ENCODE measurements around the gene NOTUM. TPM values are rescaled to one million over a fixed set of nuclear protein-coding genes. Genes with fewer than 3 reads are reported as not detected.
"Not testable (repeated sequence)": the region's sequence is repeated elsewhere in the genome, so short reads cannot be mapped to it uniquely, and the experiment has no call there.

Gene NOTUM
- polyA plus RNA-seq, 2 of the 4 experiments (the other 2 are of a cell fraction), result 0.06 to 0.92 TPM

DNA sequence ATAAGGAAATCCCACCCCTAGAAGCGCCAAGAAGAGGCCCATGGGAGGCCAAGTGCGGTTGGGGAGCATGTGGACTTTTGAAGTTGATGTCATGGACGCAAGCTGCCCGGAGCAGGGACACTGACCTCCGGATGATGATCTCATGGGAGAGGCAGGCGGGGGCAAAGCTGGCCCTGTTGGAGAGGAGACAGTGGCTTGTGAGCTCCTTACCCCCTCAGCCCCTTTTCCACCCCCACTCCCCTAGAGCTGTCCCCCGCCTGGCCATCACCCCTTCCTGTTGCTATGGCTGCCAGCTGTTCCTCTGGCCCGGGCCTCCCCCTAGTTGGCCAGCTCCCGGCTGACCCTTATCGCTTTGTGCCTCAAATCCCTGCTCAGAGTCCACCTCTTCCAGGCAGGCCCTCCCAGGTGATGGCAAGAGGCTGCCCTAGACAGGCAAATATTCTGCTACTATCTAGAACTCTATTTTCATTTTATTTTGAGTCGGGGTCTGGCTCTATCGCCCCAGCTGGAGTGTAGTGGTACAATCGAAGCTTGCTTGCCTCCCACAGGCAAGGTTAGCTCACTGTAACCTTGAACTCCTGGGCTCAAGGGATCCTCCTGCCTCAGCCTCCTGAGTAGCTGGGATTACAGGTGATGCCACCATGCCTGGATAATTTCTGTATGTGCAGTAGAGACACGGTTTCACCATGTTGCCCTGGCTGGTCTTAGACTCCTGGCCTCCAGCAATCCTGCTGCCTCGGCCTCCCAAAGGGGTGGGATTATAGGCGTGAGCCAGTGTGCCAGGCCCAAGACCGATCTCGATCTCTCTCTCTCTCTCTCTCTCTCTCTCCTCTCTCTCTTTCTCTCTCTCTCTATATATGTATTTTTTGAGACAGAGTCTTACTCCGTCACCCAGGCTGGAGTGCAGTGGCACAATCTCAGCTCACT is 6.6 kb downstream of the NOTUM start:
- Histone ChIP-seq H3K27ac (no peak overlapping the region), H3K4me1 (peaks cover 4% of the 10 kb centered on the region; the same call in 1 of the 3 replicates), H3K4me2 (no peak overlapping the region), H3K9me3 (no peaks in the 10 kb centered on the region), H3K4me3 (no peak overlapping the region)
- TF ChIP-seq, protein P1, sequence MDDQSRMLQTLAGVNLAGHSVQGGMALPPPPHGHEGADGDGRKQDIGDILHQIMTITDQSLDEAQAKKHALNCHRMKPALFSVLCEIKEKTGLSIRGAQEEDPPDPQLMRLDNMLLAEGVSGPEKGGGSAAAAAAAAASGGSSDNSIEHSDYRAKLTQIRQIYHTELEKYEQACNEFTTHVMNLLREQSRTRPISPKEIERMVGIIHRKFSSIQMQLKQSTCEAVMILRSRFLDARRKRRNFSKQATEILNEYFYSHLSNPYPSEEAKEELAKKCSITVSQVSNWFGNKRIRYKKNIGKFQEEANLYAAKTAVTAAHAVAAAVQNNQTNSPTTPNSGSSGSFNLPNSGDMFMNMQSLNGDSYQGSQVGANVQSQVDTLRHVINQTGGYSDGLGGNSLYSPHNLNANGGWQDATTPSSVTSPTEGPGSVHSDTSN (IDR thresholded peaks at IDR 0.05), result no peak
- TF ChIP-seq FOSL2 (IDR thresholded peaks at IDR 0.05), result no peak
- no peak for TF ChIP-seq FOSL2 (CRISPR knock-in tag; IDR thresholded peaks at IDR 0.05)
- TF ChIP-seq EP300 (IDR thresholded peaks at IDR 0.05), result no peak
- no peak for TF ChIP-seq SREBF2 (IDR thresholded peaks at IDR 0.05)
- TF ChIP-seq NFE2L2 (conservative IDR thresholded peaks at IDR 0.05; ENCODE audit: low read length), result no peak
- POLR2A ChIA-PET, result interaction anchor here (0.7 kb wide), 1 partner anchor 105 kb away, joined by 7 read pairs; no protein-coding TSS in a partner anchor
- CTCF ChIA-PET, result interaction anchor here (0.5 to 17.3 kb wide), 17 partner anchors 7 to 117 kb away, joined by 3 to 170 read pairs (median 5); partner anchors contain the start of genes CENPX, DCXR, LRRC45 and MAFG
- ATAC-seq (no peak), FAIRE-seq (no peak), DNase-seq (ENCODE audit: low read depth in 1 of 2, low spot score in 1 of 2) (no peak)
- WGBS (ENCODE audit: missing lambda C conversion rate), result 74% methylated on average over 19 of the region's 19 CpGs

DNA sequence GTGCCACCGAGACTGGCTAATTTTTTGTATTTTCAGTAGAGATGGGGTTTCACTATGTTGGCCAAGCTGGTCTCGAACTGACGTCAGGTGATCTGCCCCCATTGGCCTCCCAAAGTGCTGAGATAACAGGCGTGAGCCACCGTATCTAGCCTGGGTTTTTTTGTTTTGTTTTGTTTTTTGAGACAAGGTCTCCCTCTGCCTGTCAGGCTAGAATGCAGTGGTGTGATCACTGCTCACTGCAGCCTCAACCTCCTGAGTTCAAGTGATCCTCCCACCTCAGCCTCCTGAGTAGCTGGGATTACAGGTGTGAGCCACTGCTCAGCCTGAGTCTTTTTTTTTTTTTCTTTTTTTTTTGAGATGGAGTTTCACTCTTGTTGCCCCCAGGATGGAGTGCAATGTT is 7.5 kb downstream of the NOTUM start:
- WGBS (ENCODE audit: missing lambda C conversion rate), result 84% methylated on average over 5 of the region's 5 CpGs
- FAIRE-seq; H3K9me3 ChIP-seq; H3K4me3 ChIP-seq; H3K4me1 ChIP-seq; DNase-seq (ENCODE audit: low read depth in 1 of 2, low spot score in 1 of 2); H3K4me2 ChIP-seq; H3K27ac ChIP-seq: not testable (repeated sequence)
- ATAC-seq, result peak in 1 of 2 experiments; percentile 23; a peak in 2 of 6 replicates
- peak in 1 of 2 experiments; percentile 40; a peak in 2 of 5 replicates for TF ChIP-seq RAD21 (conservative IDR thresholded peaks at IDR 0.05 in 1 of 2, IDR thresholded peaks at IDR 0.05 in 1 of 2)
- ChIA-PET CTCF (interaction anchor here (1.1 to 17.3 kb wide), 11 partner anchors 8 to 89 kb away, joined by 3 to 170 read pairs (median 7); partner anchors contain the start of genes CENPX, DCXR, LRRC45 and MAFG), POLR2A (interaction anchor here (0.7 to 0.8 kb wide), 2 partner anchors 70 to 106 kb away, joined by 3 to 7 read pairs; partner anchors contain the start of genes CENPX and LRRC45)

DNA sequence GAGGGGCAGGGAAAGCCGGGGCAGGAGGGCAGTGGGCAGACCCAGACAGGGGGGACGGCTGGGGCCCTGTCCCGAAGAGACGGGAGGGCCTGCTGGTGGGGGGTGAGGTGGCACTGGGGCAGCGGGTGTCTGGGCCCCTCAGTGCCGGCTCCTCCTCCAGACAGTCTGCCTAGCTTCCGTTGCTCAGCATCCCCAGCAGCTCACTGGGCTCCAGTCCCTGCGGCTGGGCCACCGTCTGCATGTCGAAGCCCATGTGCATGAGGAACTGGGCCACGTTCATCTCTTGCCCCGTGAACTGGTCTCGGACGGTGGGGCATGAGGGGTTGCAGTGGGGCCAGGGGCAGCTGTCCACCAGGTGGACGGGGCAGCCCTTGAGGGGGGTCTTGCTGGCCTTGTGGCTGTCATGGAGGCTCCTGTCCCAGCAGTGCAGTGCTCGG is 8.2 kb downstream of the NOTUM start:
- no peak for FAIRE-seq
- TF ChIP-seq MYC (IDR thresholded peaks at IDR 0.05; ENCODE audit: borderline replicate concordance, low read length), result no peak
- TF ChIP-seq ZFP36 (IDR thresholded peaks at IDR 0.05; ENCODE audit: borderline replicate concordance, partially characterized antibody), result no peak
- no peak for TF ChIP-seq FOSL2 (IDR thresholded peaks at IDR 0.05)
- no peak for TF ChIP-seq FOSL2 (CRISPR knock-in tag; IDR thresholded peaks at IDR 0.05)
- no peak for TF ChIP-seq CBX2 (IDR thresholded peaks at IDR 0.05; ENCODE audit: borderline replicate concordance, low read depth)
- TF ChIP-seq RFX5 (IDR thresholded peaks at IDR 0.05), result no peak
- TF ChIP-seq CHD4 (IDR thresholded peaks at IDR 0.05; ENCODE audit: borderline replicate concordance), result no peak
- TF ChIP-seq POLR2AphosphoS2 (conservative IDR thresholded peaks at IDR 0.05; ENCODE audit: low read length), result no peak
- no peak overlapping the region for H3K4me2 ChIP-seq
- no peaks in the 10 kb centered on the region for H3K9me3 ChIP-seq
- POLR2A ChIA-PET, result interaction anchor here (0.8 kb wide), 1 partner anchor 70 kb away, joined by 3 read pairs; the partner anchor contains the start of genes CENPX and LRRC45
- peak in 1 of 2 experiments; percentile 6; a peak in 1 of 6 replicates for ATAC-seq
- no peak for DNase-seq (ENCODE audit: low read depth in 1 of 2, low spot score in 1 of 2)
- H3K4me1 ChIP-seq, result no peaks in the 10 kb centered on the region
- H3K27ac ChIP-seq, result no peak overlapping the region
- CTCF ChIA-PET, result interaction anchor here (0.7 to 17.3 kb wide), 11 partner anchors 9 to 90 kb away, joined by 3 to 170 read pairs (median 7); partner anchors contain the start of genes CENPX, DCXR, LRRC45 and MAFG
- 79% methylated on average over 16 of the region's 16 CpGs for WGBS (ENCODE audit: missing lambda C conversion rate)
- no peak overlapping the region for H3K4me3 ChIP-seq

DNA sequence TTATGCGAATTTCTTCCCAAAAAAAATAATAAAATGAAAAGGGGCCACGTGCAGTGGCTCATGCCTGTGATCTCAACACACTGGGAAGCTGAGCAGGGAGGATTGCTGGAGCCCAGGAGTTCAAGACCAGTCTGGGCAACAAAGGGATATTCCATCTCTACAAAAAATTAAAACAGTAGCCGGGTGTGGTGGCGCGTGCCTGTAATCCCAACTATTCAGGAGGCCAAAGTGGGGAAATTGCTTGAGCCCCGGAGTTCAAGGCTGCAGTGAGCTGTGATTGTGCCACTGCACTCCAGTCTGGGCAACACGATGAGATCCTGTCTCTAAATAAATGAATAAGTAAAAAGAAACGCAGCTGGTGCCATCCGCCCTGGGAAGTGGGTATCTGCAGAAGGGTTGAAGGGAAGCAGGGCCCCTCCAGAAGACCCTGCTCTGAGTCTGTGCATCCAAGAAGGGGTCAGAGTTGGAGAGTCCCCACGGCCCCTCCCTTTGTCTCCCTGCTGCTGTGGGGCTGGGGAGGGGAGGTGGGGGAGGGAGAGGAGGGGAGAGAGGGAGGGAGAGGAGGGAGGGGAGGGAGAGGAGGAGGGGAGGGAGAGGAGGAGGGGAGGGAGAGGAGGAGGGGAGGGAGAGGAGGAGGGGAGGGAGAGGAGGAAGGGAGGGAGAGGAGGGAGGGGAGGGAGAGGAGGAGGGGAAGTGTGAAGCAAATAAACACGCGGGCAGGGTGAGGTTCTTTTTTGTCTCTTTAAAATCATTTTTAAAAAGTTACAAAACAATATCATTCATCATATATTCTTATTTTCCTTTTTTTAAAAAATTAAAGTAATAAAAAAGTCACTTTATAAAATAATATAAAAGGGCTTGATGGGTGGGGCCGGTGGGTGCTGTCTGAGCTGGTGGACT is 9.0 kb downstream of the NOTUM start:
- ChIA-PET POLR2A (no interaction called here), CTCF (interaction anchor here (0.7 to 17.3 kb wide), 7 partner anchors 9 to 91 kb away, joined by 3 to 170 read pairs (median 7); partner anchors contain the start of genes CENPX, LRRC45, MAFG and NOTUM)
- 63% methylated on average over 13 of the region's 13 CpGs for WGBS (ENCODE audit: missing lambda C conversion rate)
- Histone ChIP-seq H3K4me3 (no peak overlapping the region), H3K4me1 (no peaks in the 10 kb centered on the region), H3K27ac (no peak overlapping the region), H3K9me3 (no peaks in the 10 kb centered on the region), H3K4me2 (no peak overlapping the region)
- ATAC-seq (no peak), FAIRE-seq (no peak), DNase-seq (ENCODE audit: low read depth in 1 of 2, low spot score in 1 of 2) (no peak)
- TF ChIP-seq EHF (CRISPR knock-in tag; IDR thresholded peaks at IDR 0.05) (no peak), NPAS2 (CRISPR knock-in tag; IDR thresholded peaks at IDR 0.05; ENCODE audit: borderline replicate concordance) (no peak), BHLHE40 (IDR thresholded peaks at IDR 0.05; ENCODE audit: low read depth, low read length) (no peak), SMC3 (IDR thresholded peaks at IDR 0.05) (no peak), FOXS1 (CRISPR knock-in tag; IDR thresholded peaks at IDR 0.05) (no peak), HOXB5 (CRISPR knock-in tag; IDR thresholded peaks at IDR 0.05) (no peak), TP53 (CRISPR knock-in tag; IDR thresholded peaks at IDR 0.05) (no peak), ZFP36 (IDR thresholded peaks at IDR 0.05; ENCODE audit: borderline replicate concordance, partially characterized antibody) (no peak), POLR2AphosphoS2 (conservative IDR thresholded peaks at IDR 0.05; ENCODE audit: low read length) (no peak), RFX5 (IDR thresholded peaks at IDR 0.05) (no peak), HDAC2 (IDR thresholded peaks at IDR 0.05) (no peak), POLR2A (IDR thresholded peaks at IDR 0.05; ENCODE audit: low read length) (no peak), HOXA7 (CRISPR knock-in tag; IDR thresholded peaks at IDR 0.05) (no peak)
- TF ChIP-seq, protein P2, sequence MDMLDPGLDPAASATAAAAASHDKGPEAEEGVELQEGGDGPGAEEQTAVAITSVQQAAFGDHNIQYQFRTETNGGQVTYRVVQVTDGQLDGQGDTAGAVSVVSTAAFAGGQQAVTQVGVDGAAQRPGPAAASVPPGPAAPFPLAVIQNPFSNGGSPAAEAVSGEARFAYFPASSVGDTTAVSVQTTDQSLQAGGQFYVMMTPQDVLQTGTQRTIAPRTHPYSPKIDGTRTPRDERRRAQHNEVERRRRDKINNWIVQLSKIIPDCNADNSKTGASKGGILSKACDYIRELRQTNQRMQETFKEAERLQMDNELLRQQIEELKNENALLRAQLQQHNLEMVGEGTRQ (IDR thresholded peaks at IDR 0.05), result no peak
